8988T (cell line): ENCODE measurements around the gene FGF14.
"Not testable (repeated sequence)": the region's sequence is repeated elsewhere in the genome, so short reads cannot be mapped to it uniquely, and the experiment has no call there.

Experiments used
- DNase-seq: peaks from one replicate; pipeline ENCODE4 v3.0.0; 2011

The FGF14 gene

DNA sequence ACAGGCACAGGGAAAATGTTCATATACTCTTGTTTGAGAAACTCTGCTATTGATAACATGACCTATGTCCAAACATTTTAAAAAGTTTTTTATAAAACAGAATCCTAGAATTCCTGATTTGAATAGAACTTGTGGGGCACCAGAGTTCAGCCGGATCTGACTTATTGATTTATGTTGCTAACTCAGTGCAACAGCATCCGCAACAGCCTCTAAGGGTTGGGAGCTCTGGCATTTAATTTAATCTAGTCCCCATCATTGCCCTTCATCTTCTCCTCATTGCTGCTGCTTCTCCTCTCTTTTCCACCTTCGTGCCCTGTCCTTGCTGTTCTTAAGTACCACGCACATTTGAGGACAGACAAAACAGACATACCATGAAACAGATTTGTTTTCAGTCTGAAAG lies 214.5 kb downstream of the FGF14 start:
- DNase-seq, result no peak

DNA sequence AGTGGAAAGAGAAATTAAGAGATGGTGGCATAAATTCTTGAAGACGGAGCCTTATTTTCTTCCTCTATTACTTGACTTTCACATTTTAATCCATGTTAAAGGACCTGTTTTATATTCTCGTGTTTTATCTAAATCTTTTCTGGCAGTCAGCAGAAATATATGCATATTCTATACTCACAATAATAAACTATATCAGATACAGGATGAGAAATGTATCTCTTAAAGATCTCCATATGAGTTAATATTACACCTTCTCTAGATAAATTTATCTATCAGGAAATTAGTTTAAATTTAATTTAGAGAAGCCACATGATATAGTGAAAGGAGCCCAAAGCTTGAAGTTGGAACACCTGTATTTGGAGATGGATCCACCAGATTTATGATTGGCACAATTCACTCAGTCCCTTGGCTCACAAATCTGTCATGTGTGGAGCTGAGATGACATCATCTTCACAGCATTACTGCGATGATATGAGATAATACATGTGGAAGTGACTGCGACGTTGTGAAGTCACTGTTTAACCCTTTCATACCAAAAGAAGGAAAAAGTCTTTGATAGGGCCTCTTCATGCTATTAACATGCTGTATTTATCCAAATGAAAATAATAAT lies 216.4 kb downstream of the FGF14 start:
- DNase-seq, result no peak

GRCh38 chr13:102183509-102184182 lies 218.2 kb downstream of the FGF14 start:
- DNase-seq, result no peak

GRCh38 chr13:102182170-102182569 lies 219.7 kb downstream of the FGF14 start:
- no peak for DNase-seq

DNA sequence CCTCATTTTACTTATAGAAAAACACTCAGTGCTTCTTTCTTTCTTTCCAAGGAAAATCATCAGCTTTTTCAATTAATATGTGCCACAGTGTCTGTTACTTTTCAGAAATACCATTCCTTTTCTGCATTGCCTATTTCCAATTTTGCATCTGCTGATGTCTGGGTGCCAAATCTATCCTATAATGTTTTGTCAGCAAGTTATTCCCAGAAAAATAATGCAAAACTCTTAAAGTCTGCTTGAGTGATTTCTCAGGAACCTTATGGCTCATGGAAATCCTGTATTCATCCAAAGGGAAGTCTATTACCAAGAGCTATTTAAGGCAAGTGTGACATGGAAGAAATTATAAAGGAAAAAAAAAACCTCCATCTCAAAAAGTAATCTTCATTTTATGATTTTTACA lies 224.4 kb downstream of the FGF14 start:
- no peak for DNase-seq

GRCh38 chr13:102176846-102177245 lies 225.0 kb downstream of the FGF14 start:
- DNase-seq, result no peak

DNA sequence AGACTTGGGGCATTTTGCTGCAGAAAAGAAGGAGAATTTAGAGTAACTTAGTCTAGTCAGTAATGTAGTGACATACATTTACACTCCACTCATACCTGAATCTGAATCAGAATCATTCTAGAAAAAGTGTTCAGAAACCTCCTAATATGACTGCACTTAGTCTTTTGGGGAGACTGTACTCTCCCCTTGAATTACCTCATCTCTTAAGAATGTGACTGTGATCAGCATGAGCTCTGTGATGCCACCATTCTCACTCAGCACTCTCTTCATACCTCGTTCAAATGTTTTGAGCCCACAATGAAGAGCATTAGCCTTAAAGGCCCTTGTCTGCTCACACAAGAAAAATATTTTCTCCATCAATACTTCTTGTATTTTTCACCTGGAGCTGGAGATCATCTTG lies 229.4 kb downstream of the FGF14 start:
- DNase-seq, result no peak

GRCh38 chr13:102170305-102170704 lies 231.5 kb downstream of the FGF14 start:
- no peak for DNase-seq

DNA sequence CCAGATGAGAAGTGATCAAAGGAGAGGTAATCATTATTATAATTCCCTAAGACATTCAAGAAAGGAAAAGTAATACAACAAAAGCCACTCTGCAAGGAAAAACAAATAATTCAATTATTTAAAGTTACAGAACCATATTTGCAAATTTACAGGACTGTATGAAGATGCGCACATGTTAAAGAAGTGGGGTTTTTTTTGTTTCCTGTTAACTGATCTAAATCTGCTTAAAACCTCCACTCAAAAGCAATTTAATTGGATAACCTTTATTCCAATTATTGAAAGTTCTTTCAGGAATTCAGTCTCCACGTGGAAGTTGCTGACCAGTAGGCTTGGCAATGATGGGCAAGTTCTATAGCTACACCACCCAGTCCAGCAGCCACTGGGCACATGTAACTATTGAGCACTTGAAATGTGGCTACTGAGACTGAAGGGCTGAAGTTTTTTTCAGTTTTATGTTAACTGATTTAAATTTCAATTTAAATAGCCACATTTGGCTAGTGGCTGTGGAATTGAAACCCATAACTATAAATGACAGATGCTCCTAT lies 232.3 kb downstream of the FGF14 start:
- DNase-seq, result no peak

GRCh38 chr13:102152790-102153189 lies 249.1 kb downstream of the FGF14 start:
- no peak for DNase-seq

DNA sequence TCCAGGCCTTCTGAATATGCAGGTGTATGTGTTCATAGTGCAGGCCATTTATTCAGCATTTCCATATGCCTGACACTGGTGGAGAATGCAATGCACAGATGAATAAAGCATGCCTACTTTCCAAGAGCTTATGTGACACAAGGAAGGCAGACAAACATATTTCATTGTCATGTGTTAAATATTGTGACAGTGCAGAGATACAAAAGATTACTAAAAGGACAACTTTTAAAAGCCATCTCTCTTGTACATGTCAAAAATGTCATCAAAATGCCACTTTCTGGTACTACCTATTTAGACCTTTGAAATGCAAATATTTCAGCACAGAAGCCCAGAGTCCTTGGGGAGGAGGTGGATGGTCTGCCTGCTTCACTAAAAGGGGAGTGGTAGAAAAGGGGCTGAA lies 254.5 kb downstream of the FGF14 start:
- DNase-seq, result no peak

- DNase-seq, result no peak
Observed at GRCh38 chr13:102145750-102146149, 256.1 kb downstream of the FGF14 start.

DNA sequence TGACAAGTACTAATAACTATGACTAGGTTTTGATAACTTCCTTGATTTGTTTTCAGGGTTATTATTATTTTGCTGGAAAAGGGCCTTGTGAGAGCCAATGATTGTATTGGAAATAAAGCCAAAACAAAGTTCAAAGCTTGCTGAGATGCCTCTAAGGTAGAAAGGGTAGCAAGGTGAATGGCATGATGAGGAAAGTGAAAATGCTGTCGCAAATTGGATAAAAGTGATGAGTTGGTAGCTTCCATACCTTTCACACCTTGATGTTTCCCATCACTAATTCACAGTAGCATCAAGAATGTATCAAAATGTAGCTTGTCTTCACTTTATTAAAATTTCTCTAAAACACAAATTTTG lies 259.4 kb downstream of the FGF14 start:
- no peak for DNase-seq

GRCh38 chr13:102141625-102142472 lies 260.0 kb downstream of the FGF14 start:
- DNase-seq, result no peak

- no peak for DNase-seq
Observed at GRCh38 chr13:102139626-102140025, 262.2 kb downstream of the FGF14 start.

DNA sequence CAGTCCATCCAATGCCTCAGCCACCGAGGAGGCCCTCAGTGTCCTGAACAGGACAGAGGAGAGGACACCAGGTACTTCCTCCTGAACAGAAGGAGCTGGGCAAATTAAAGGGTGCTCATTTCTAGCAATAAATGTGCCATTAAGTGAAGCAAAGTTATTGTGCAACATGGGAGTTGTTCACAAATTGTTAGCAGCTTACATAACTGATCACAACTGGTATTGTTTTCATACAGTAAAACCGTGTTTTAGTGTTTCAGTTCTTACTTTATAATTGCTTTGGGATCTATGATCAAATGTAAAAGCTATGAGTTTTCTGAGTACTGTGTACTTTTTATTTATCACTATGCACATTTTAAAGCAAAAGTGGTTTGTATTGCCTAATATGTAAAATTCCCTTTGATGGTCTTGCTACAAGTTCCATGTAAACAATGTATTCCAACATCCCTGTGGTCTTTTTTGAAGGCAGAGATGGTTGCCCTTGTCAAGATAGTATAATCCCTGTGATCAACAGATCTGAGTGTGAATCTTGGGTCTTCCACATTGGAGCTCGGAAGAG lies 263.1 kb downstream of the FGF14 start:
- no peak for DNase-seq

DNA sequence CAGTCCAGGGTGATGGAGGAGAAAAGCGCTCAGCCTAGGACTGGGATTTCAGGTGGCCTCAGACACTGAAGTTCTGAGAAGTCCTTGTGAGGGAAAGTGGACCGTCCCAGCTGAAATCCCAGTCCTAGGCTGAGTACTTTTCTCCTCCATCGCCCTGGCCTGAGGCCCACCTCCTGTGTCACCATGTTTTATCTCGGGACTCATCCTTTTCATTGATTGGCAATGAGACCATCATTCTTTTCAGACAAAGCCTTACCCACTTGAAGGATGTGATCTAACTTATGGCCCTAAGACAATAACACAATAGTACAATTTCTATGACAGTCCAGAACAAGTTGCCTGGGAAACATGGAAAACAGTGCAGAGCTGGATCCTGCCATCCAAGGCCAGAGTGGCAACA lies 263.9 kb downstream of the FGF14 start:
- not testable (repeated sequence) for DNase-seq

DNA sequence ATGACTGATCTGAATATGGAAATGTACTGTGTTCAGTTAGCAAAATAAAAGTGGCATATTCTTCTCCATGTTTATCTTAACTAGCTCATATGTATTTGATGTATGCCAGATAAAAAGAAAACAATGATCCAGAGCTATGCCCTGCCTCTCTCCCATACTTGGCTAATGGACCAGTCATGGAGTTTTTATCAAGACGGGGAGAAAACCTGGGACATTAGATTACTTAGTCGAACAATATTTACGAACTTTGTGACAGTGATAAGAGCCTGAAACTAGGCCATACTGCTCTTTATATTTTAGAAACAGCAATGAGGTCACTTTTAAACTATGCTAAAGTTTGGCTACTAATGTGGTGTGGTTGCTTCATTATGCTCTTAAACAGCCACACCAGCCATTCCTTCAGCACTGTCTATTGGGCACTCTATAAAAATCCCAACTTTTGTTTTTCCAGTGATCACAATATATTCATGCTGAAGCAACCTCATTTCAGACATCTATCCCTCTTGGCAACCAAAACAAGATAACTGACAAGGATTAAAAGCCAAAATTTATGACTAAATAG lies 265.0 kb downstream of the FGF14 start:
- no peak for DNase-seq

- no peak for DNase-seq
Observed at GRCh38 chr13:102132777-102133295, 269.0 kb downstream of the FGF14 start.

- no peak for DNase-seq
Observed at GRCh38 chr13:102131246-102131645, 270.6 kb downstream of the FGF14 start.

- DNase-seq, result no peak
Observed at GRCh38 chr13:102128216-102128810, 273.5 kb downstream of the FGF14 start.

DNA sequence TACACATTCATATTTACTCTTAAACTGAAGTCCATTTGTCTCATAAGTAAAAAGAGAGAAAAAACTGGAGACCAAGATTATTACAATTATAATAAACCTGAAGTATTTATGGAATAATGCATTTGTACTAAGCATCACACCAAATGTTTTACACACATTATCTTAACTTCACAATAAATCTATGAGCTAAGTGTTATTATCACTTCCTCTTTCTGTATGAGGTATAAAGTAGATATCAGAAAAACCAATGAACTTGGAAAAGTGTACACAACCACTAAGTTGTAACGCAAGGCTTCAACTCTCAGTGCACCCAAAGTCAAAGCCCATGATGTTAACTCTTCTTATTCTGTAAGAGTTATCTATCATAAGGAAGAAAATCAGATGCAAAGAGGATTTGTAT lies 274.7 kb downstream of the FGF14 start:
- no peak for DNase-seq

DNA sequence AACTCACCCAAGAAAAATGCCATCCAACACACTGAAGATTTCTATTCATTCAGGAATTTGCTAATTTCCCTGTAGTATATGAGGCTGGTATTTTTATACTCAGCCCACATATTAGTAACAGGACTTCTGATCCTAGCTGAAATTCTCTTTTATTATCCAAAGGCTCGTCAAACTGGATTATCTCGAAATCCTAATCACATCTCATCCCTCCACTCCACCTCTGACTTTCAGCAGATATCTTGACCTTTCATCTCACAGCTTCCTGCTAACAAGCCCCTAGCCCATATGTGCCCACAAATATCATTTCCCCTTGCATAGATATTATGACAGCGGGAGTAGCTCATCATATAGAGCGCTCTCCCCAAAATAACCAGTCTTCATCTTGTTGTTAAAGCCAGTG lies 279.7 kb downstream of the FGF14 start:
- no peak for DNase-seq
